Activated CD8-positive, alpha-beta memory T cell treated with anti-CD3 and anti-CD28 coated beads, Interleukin-2, amount 10 ng/mL, durations not matched to agents 7 days and 5 days (primary cell): ENCODE data around the gene GFAP. TPM values are rescaled to one million over a fixed set of nuclear protein-coding genes. Genes with fewer than 3 reads are reported as not detected.

ENCODE experiments used
- ATAC-seq: fragments of 150-1000 bp; cut with Tn5 transposase; one replicate; pipeline ENCODE4 v1.10.0; 2021; ENCODE audit warnings: moderate library complexity
- CTCF ChIA-PET: fragments of 350-600 bp; sonication (Branson Sonifier 250); formaldehyde crosslinking; loops from one replicate; lab custom pipeline; 2021; ENCODE audit warnings: antibody characterized with exemption; lab: Charles Lee
- DNase-seq: peaks from one replicate; pipeline ENCODE4 v3.0.0-alpha.2; 2020
- H3K27ac Mint-ChIP-seq: one replicate; pipeline ENCODE4 v1.8.0; 2021; ENCODE audit warnings: mild to moderate bottlenecking, mixed read lengths
- H3K27me3 Mint-ChIP-seq: one replicate; pipeline ENCODE4 v1.8.0; 2021; ENCODE audit warnings: mixed read lengths
- H3K36me3 Mint-ChIP-seq: one replicate; pipeline ENCODE4 v1.8.0; 2021; ENCODE audit warnings: mild to moderate bottlenecking, mixed read lengths
- H3K4me1 Mint-ChIP-seq: one replicate; pipeline ENCODE4 v1.8.0; 2021; ENCODE audit warnings: mixed read lengths
- H3K4me3 Mint-ChIP-seq: one replicate; pipeline ENCODE4 v1.8.0; 2021; ENCODE audit warnings: mild to moderate bottlenecking, moderate library complexity, mixed read lengths
- H3K9me3 Mint-ChIP-seq: one replicate; pipeline ENCODE4 v1.8.0; 2022; ENCODE audit warnings: low read depth, mixed read lengths
- total RNA-seq, 2 experiments: library from RNA; stranded (reverse); gene quantifications; one replicate each; pipeline ENCODE4 v1.2.3, GENCODE V29; 2021

The GFAP gene
- total RNA-seq, 2 experiments from 2014 or later: not detected

GRCh38 chr17:44907729-44908470 is 7.4 kb downstream of the GFAP start:
- no peaks in the 10 kb centered on the region for H3K36me3 Mint-ChIP-seq
- no peaks in the 10 kb centered on the region for H3K9me3 Mint-ChIP-seq
- H3K4me3 Mint-ChIP-seq: no peak overlapping the region
- DNase-seq: no peak
- H3K27me3 Mint-ChIP-seq: peaks cover 23% of the 10 kb centered on the region
- H3K27ac Mint-ChIP-seq: no peak overlapping the region
- no peak for ATAC-seq
- H3K4me1 Mint-ChIP-seq: peaks cover 12% of the 10 kb centered on the region
- CTCF ChIA-PET: interaction anchor here (0.7 to 1.7 kb wide), 4 partner anchors 10 to 192 kb away, joined by 3 to 6 read pairs (median 4); no protein-coding TSS in a partner anchor

GRCh38 chr17:44906763-44907728 is 8.3 kb downstream of the GFAP start:
- ATAC-seq (no peak), DNase-seq (no peak)
- H3K4me1 Mint-ChIP-seq: peaks cover 12% of the 10 kb centered on the region
- peaks cover 15% of the 10 kb centered on the region for H3K27me3 Mint-ChIP-seq
- H3K9me3 Mint-ChIP-seq: no peaks in the 10 kb centered on the region
- H3K27ac Mint-ChIP-seq: no peak overlapping the region
- CTCF ChIA-PET: interaction anchor here (0.7 to 1.7 kb wide), 4 partner anchors 11 to 193 kb away, joined by 3 to 6 read pairs (median 4); no protein-coding TSS in a partner anchor
- no peaks in the 10 kb centered on the region for H3K36me3 Mint-ChIP-seq
- no peak overlapping the region for H3K4me3 Mint-ChIP-seq

GRCh38 chr17:44906010-44906646 is 9.2 kb downstream of the GFAP start:
- H3K36me3 Mint-ChIP-seq: no peaks in the 10 kb centered on the region
- no peak overlapping the region for H3K27ac Mint-ChIP-seq
- no peak overlapping the region for H3K4me3 Mint-ChIP-seq
- ATAC-seq (no peak), DNase-seq (no peak)
- CTCF ChIA-PET: interaction anchor here (1.7 kb wide), 2 partner anchors 12 to 14 kb away, joined by 5 to 6 read pairs; no protein-coding TSS in a partner anchor
- peaks cover 15% of the 10 kb centered on the region for H3K27me3 Mint-ChIP-seq
- H3K9me3 Mint-ChIP-seq: no peaks in the 10 kb centered on the region
- peaks cover 11% of the 10 kb centered on the region for H3K4me1 Mint-ChIP-seq

GRCh38 chr17:44905006-44906000 is 10.0 kb downstream of the GFAP start:
- H3K4me1 Mint-ChIP-seq: peaks cover 8% of the 10 kb centered on the region
- H3K9me3 Mint-ChIP-seq: no peaks in the 10 kb centered on the region
- H3K27ac Mint-ChIP-seq: no peak overlapping the region
- ATAC-seq (no peak), DNase-seq (no peak)
- H3K4me3 Mint-ChIP-seq: no peak overlapping the region
- peaks cover 8% of the 10 kb centered on the region for H3K27me3 Mint-ChIP-seq
- CTCF ChIA-PET: interaction anchor here (0.6 to 3.2 kb wide), 2 partner anchors 12 to 230 kb away, joined by 3 to 11 read pairs; partner anchors contain the start of gene ACBD4
- H3K36me3 Mint-ChIP-seq: no peaks in the 10 kb centered on the region

- H3K27me3 Mint-ChIP-seq: peaks cover 8% of the 10 kb centered on the region
- H3K36me3 Mint-ChIP-seq: no peaks in the 10 kb centered on the region
- no peak overlapping the region for H3K27ac Mint-ChIP-seq
- DNase-seq: no peak
- CTCF ChIA-PET: interaction anchor here (0.6 to 3.2 kb wide), 3 partner anchors 13 to 231 kb away, joined by 3 to 11 read pairs (median 3); partner anchors contain the start of gene ACBD4
- H3K9me3 Mint-ChIP-seq: no peaks in the 10 kb centered on the region
- H3K4me1 Mint-ChIP-seq: peaks cover 10% of the 10 kb centered on the region
- no peak for ATAC-seq
- no peak overlapping the region for H3K4me3 Mint-ChIP-seq
Measured at GRCh38 chr17:44904001-44904984, 11.0 kb downstream of the GFAP start.

GRCh38 chr17:44903012-44903685 is 12.2 kb downstream of the GFAP start:
- peaks cover 16% of the 10 kb centered on the region for H3K4me1 Mint-ChIP-seq
- CTCF ChIA-PET: interaction anchor here (0.8 to 3.3 kb wide), 4 partner anchors 7 to 232 kb away, joined by 3 to 17 read pairs (median 8); partner anchors contain the start of gene ACBD4
- no peak for ATAC-seq
- H3K36me3 Mint-ChIP-seq: no peaks in the 10 kb centered on the region
- DNase-seq: no peak
- H3K27ac Mint-ChIP-seq: no peak overlapping the region
- H3K9me3 Mint-ChIP-seq: no peaks in the 10 kb centered on the region
- peaks cover 8% of the 10 kb centered on the region for H3K27me3 Mint-ChIP-seq
- H3K4me3 Mint-ChIP-seq: no peak overlapping the region

GRCh38 chr17:44902135-44902760 is 13.1 kb downstream of the GFAP start:
- Mint-ChIP-seq H3K4me1 (peaks cover 18% of the 10 kb centered on the region), H3K9me3 (no peaks in the 10 kb centered on the region), H3K27me3 (peaks cover 8% of the 10 kb centered on the region), H3K27ac (no peak overlapping the region), H3K36me3 (no peaks in the 10 kb centered on the region), H3K4me3 (no peak overlapping the region)
- CTCF ChIA-PET: interaction anchor here (0.6 to 3.3 kb wide), 4 partner anchors 8 to 315 kb away, joined by 3 to 17 read pairs (median 8); partner anchors contain the start of gene ACBD4
- DNase-seq (no peak), ATAC-seq (no peak)

- DNase-seq: no peak
- H3K9me3 Mint-ChIP-seq: no peaks in the 10 kb centered on the region
- H3K36me3 Mint-ChIP-seq: no peaks in the 10 kb centered on the region
- CTCF ChIA-PET: interaction anchor here (0.9 to 3.3 kb wide), 3 partner anchors 9 to 234 kb away, joined by 3 to 17 read pairs (median 3); partner anchors contain the start of gene ACBD4
- H3K27me3 Mint-ChIP-seq: peaks cover 8% of the 10 kb centered on the region
- H3K4me3 Mint-ChIP-seq: no peak overlapping the region
- H3K4me1 Mint-ChIP-seq: peaks cover 20% of the 10 kb centered on the region
- H3K27ac Mint-ChIP-seq: no peak overlapping the region
- ATAC-seq: no peak
Measured at GRCh38 chr17:44901411-44901921, 13.8 kb downstream of the GFAP start.

GRCh38 chr17:44900894-44901293 is 14.4 kb downstream of the GFAP start:
- ATAC-seq (no peak), DNase-seq (no peak)
- H3K27me3 Mint-ChIP-seq: peaks cover 8% of the 10 kb centered on the region
- H3K4me3 Mint-ChIP-seq: no peak overlapping the region
- H3K4me1 Mint-ChIP-seq: peaks cover 25% of the 10 kb centered on the region
- peaks cover 3% of the 10 kb centered on the region for H3K36me3 Mint-ChIP-seq
- H3K27ac Mint-ChIP-seq: no peak overlapping the region
- H3K9me3 Mint-ChIP-seq: no peaks in the 10 kb centered on the region
- CTCF ChIA-PET: interaction anchor here (0.6 to 3.5 kb wide), 7 partner anchors 10 to 234 kb away, joined by 3 to 17 read pairs (median 3); partner anchors contain the start of gene ACBD4
